Smooth muscle cell (in vitro differentiated cells): ENCODE data around the gene PAGR1. TPM values are rescaled to one million over a fixed set of nuclear protein-coding genes. Genes with fewer than 3 reads are reported as not detected.

ENCODE experiments used
- DNase-seq: peaks from one replicate; lab custom pipeline; 2025; ENCODE audit not compliant: unreplicated experiment; lab: John Stamatoyannopoulos, UW
- H2AFZ ChIP-seq: fragments of 200-600 bp; sonication (generic); 2 replicates; pipeline ENCODE4 v1.6.0; 2016; ENCODE audit warnings: antibody characterized with exemption, low read depth, mild to moderate bottlenecking
- H3F3A ChIP-seq: fragments of 200-600 bp; sonication (generic); 2 replicates; pipeline ENCODE4 v1.6.0; 2017; ENCODE audit warnings: antibody characterized with exemption, low read depth
- H3K27ac ChIP-seq: fragments of 200-600 bp; sonication (generic); 2 replicates; pipeline ENCODE4 v1.5.1; 2016; ENCODE audit warnings: low read depth, mild to moderate bottlenecking
- H3K27me3 ChIP-seq: fragments of 200-600 bp; sonication (generic); 2 replicates; pipeline ENCODE4 v1.6.1; 2016; ENCODE audit warnings: low read depth, mild to moderate bottlenecking
- H3K36me3 ChIP-seq: fragments of 200-600 bp; sonication (generic); 2 replicates; pipeline ENCODE4 v1.5.1; 2016; ENCODE audit warnings: low read depth
- H3K4me1 ChIP-seq: fragments of 200-600 bp; sonication (generic); 2 replicates; pipeline ENCODE4 v1.5.1; 2016; ENCODE audit warnings: low read depth
- H3K4me2 ChIP-seq: fragments of 200-600 bp; sonication (generic); 2 replicates; pipeline ENCODE4 v1.6.0; 2016; ENCODE audit warnings: mild to moderate bottlenecking
- H3K4me3 ChIP-seq: fragments of 200-600 bp; sonication (generic); 2 replicates; pipeline ENCODE4 v1.5.1; 2016; ENCODE audit warnings: mild to moderate bottlenecking
- H3K79me2 ChIP-seq: fragments of 200-600 bp; sonication (generic); 2 replicates; pipeline ENCODE4 v1.6.0; 2016; ENCODE audit warnings: low read depth, mild to moderate bottlenecking
- H3K9ac ChIP-seq: fragments of 200-600 bp; sonication (generic); 2 replicates; pipeline ENCODE4 v1.6.0; 2016; ENCODE audit warnings: low read depth
- H3K9me3 ChIP-seq: fragments of 200-600 bp; sonication (generic); replicated peaks from 2 replicates; pipeline ENCODE4 v1.5.1; 2016; ENCODE audit warnings: low read depth
- H4K20me1 ChIP-seq: fragments of 200-600 bp; sonication (generic); 2 replicates; pipeline ENCODE4 v1.6.0; 2016; ENCODE audit warnings: low read depth
- CTCF ChIP-seq: fragments of 200-600 bp; sonication (generic); IDR thresholded peaks from 2 replicates; pipeline ENCODE4 v1.5.1; 2017; ENCODE audit warnings: borderline replicate concordance, mild to moderate bottlenecking, antibody characterized with exemption; ENCODE audit not compliant: insufficient read depth, poor library complexity, severe bottlenecking
- WGBS: methylation state at CpG from one replicate; pipeline ENCODE4 v1.1.7; 2016; ENCODE audit warnings: low lambda C conversion rate; 5-methylcytosine and 5-hydroxymethylcytosine counted together
- polyA plus RNA-seq: library from polyadenylated mRNA; unstranded; fragments of >200 nt; fragmentation: Nextera tagmentation; extraction: Ambion mirVana; gene quantifications from 2 replicates; pipeline ENCODE4 v1.2.1, GENCODE V29; 2016
- total RNA-seq: library from RNA; depleted of rRNA; stranded (reverse); fragments of >200 nt; gene quantifications from 2 replicates; pipeline ENCODE4 v1.2.3, GENCODE V29; 2014

PAGR1 gene
- total and polyA plus RNA-seq, 2 experiments from 2014 or later = 15.6 to 34.5 TPM

- H3K27ac ChIP-seq = peak overlapping the region; percentile 95
Measured at GRCh38 chr16:29809031-29809747, 6.8 kb upstream of the PAGR1 start.

GRCh38 chr16:29809850-29810698, 5.9 kb upstream of the PAGR1 start:
- no peaks in the 10 kb centered on the region for H3K27me3 ChIP-seq
- H3K4me1 ChIP-seq = peaks cover 41% of the 10 kb centered on the region
- H4K20me1 ChIP-seq = peaks cover 28% of the 10 kb centered on the region
- H3F3A ChIP-seq = peaks cover 25% of the 10 kb centered on the region
- DNase-seq = no peak
- H3K36me3 ChIP-seq = no peaks in the 10 kb centered on the region
- H3K9ac ChIP-seq = no peak overlapping the region
- H3K79me2 ChIP-seq = peaks cover 39% of the 10 kb centered on the region
- WGBS = 57% methylated on average over 22 of the region's 23 CpGs
- H3K4me3 ChIP-seq = no peak overlapping the region
- peak overlapping the region; percentile 84 for H3K4me2 ChIP-seq
- H3K9me3 ChIP-seq = no peaks in the 10 kb centered on the region
- no peak overlapping the region for H2AFZ ChIP-seq
- peak overlapping the region; percentile 95 for H3K27ac ChIP-seq
- no peak for TF ChIP-seq CTCF

More at GRCh38 chr16:29809031-29809747, 6.8 kb upstream of the PAGR1 start:
- peaks cover 28% of the 10 kb centered on the region for H3F3A ChIP-seq
- no peaks in the 10 kb centered on the region for H3K9me3 ChIP-seq
- H3K27me3 ChIP-seq = no peaks in the 10 kb centered on the region
- TF ChIP-seq CTCF = no peak
- H4K20me1 ChIP-seq = peaks cover 28% of the 10 kb centered on the region
- no peak overlapping the region for H2AFZ ChIP-seq
- WGBS = 86% methylated on average over 21 of the region's 31 CpGs
- peaks cover 42% of the 10 kb centered on the region for H3K4me1 ChIP-seq
- no peaks in the 10 kb centered on the region for H3K36me3 ChIP-seq
- H3K4me3 ChIP-seq = no peak overlapping the region
- no peak for DNase-seq
- peak overlapping the region; percentile 63 for H3K9ac ChIP-seq
- peaks cover 37% of the 10 kb centered on the region for H3K79me2 ChIP-seq
- peak overlapping the region; percentile 84 for H3K4me2 ChIP-seq

GRCh38 chr16:29810699-29811169, 5.2 kb upstream of the PAGR1 start:
- no peak overlapping the region for H3K9ac ChIP-seq
- peaks cover 47% of the 10 kb centered on the region for H3K4me1 ChIP-seq
- H3K79me2 ChIP-seq = peaks cover 39% of the 10 kb centered on the region
- peaks cover 29% of the 10 kb centered on the region for H3F3A ChIP-seq
- H4K20me1 ChIP-seq = peaks cover 28% of the 10 kb centered on the region
- no peaks in the 10 kb centered on the region for H3K36me3 ChIP-seq
- TF ChIP-seq CTCF = no peak
- H3K9me3 ChIP-seq = no peaks in the 10 kb centered on the region
- WGBS = 13% methylated on average over 7 of the region's 9 CpGs
- H3K27ac ChIP-seq = peak overlapping the region; percentile 95
- peak overlapping the region; percentile 84 for H3K4me2 ChIP-seq
- H3K4me3 ChIP-seq = peak overlapping the region; percentile 63
- no peak for DNase-seq
- H2AFZ ChIP-seq = no peak overlapping the region
- H3K27me3 ChIP-seq = no peaks in the 10 kb centered on the region
